ENCODE measurements around the gene KCNIP1.

DNA sequence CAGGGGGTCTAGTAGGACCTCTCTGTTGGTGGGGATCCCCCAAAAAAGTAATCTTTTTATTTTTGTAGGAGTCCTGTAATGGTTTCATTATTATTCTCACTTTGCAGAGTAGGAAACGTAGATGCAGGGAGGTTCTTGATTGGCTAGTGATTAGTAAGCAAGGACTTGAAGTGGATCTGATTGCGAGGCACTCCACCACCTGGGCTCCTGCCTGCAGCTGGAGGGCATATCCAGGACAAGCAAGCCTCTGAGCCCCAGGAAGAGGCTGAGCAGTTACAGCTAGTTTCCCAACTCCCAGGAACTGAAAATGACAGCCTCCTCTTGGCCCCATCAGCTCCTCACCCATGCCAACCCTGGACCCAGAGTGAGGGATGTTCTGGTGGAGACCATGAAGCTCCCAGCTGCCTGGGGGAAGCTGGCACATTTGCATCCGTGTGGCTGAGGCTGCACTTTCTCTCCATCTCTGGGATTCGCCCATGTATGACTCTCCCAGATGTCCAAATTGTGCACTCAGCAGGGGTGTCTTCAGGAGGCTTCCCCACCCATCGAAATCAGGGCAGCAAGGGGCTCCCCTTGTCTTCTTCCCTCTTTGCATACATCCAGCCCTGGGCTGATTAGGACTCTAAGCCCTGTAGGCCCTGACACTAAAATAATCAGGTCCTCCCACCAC is 10.2 kb downstream of the KCNIP1 start:
- TF ChIP-seq GATA2 (IDR thresholded peaks at IDR 0.05; ENCODE audit: low read depth, low read length) = no peak
- TF ChIP-seq GATA3 (IDR thresholded peaks at IDR 0.05; ENCODE audit: low read depth, low read length) = no peak

All from SH-SY5Y (cell line).